LNCAP (cell line): ENCODE results near the gene SANBR.

Source experiments
- CTCF ChIP-seq: fragments of 450-650 bp; IDR thresholded peaks from 2 replicates; pipeline ENCODE4 v1.5.1; 2017; ENCODE audit warnings: mild to moderate bottlenecking

The SANBR gene

GRCh38 chr2:61100801-61101200 lies 35.1 kb downstream of the SANBR start:
- no peak for TF ChIP-seq CTCF

DNA sequence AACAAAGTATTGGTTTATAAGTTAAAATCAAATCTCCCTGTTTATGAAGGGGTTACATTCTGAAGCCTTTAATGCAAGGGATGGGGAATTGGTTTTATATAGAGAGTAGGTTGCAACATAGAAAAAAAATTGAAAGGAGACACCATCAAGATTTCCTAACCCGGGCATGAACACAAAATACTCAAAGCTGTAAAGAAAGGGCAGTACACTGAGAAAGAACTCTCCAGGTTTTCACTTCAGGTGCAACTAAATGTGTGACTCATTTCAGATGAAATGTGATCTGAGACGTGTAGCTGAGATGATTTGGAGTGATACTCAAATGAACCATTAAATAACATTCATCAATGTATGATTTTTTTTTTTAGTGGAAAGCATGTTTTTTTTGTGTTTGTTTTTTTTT lies 43.6 kb downstream of the SANBR start:
- TF ChIP-seq CTCF = no peak

DNA sequence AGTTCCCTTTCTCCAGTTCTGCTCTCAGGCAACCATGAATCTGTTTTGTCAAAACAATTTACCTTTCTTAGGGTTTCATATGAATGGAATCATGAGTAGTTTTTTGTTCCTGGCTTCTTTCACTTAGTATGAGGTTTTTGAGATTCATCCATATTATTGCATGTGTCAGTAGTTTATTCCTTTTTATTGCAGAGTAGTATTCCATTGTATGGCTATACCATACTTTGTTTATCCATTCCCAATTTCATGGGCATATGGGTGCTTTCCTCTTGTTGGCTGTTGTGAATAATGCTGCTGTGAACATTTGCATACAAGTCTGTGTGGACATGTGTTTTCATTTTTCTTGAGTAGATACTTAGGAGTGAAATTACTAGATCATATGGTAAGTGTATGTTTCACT lies 46.0 kb downstream of the SANBR start:
- TF ChIP-seq CTCF = no peak

GRCh38 chr2:61114147-61114546 lies 48.5 kb downstream of the SANBR start:
- no peak for TF ChIP-seq CTCF
